GM12878 (cell line): ENCODE measurements around the gene SLC24A4.

ENCODE experiments used
- BMI1 ChIP-seq: fragments of 450-650 bp; IDR thresholded peaks from 2 replicates; pipeline ENCODE4 v1.6.1; 2016; ENCODE audit warnings: mild to moderate bottlenecking, moderate library complexity, borderline replicate concordance
- EP300 ChIP-seq, 2 experiments: fragments of 150-350 bp in 1 of 2; IDR thresholded peaks; 2 replicates each; pipeline ENCODE4 v1.6.1; 2011 to 2012; ENCODE audit warnings: low read depth in 2 of 2, low read length in 2 of 2, borderline replicate concordance in 1 of 2, improper control_type of control experiment in 1 of 2, inconsistent platforms in 1 of 2; ENCODE audit not compliant: control insufficient read depth in 1 of 2
- KDM1A ChIP-seq: fragments of 200-600 bp; sonication (generic); IDR thresholded peaks from 2 replicates; pipeline ENCODE4 v1.6.1; 2016; ENCODE audit warnings: borderline replicate concordance
- MEF2A ChIP-seq: IDR thresholded peaks from 2 replicates; pipeline ENCODE4 v1.6.1; 2011; ENCODE audit warnings: low read depth, mild to moderate bottlenecking, low read length, moderate library complexity; ENCODE audit not compliant: insufficient read depth
- NRF1 ChIP-seq: conservative IDR thresholded peaks from 2 replicates; pipeline ENCODE4 v1.6.1; 2011; ENCODE audit warnings: mild to moderate bottlenecking, low read depth, low read length, improper control_type of control experiment
- RAD21 ChIP-seq: IDR thresholded peaks from 2 replicates; pipeline ENCODE4 v1.6.1; 2011; ENCODE audit warnings: mild to moderate bottlenecking, low read depth, low read length, moderate library complexity; ENCODE audit not compliant: insufficient read depth
- RCOR1 ChIP-seq: conservative IDR thresholded peaks from 2 replicates; pipeline ENCODE4 v1.6.1; 2012; ENCODE audit warnings: low read depth, low read length, improper control_type of control experiment
- SMAD5 ChIP-seq: IDR thresholded peaks from 2 replicates; pipeline ENCODE4 v1.6.1; 2016; ENCODE audit warnings: antibody characterized with exemption, low read depth
- TARDBP ChIP-seq: IDR thresholded peaks from 2 replicates; pipeline ENCODE4 v1.6.1; 2016; ENCODE audit warnings: borderline replicate concordance
- TF ChIP-seq, protein P1 (sequence below): fragments of 450-650 bp; IDR thresholded peaks from 2 replicates; pipeline ENCODE4 v1.6.1; 2017; ENCODE audit warnings: mild to moderate bottlenecking
- TF ChIP-seq, protein P2 (sequence below): fragments of 450-650 bp; IDR thresholded peaks from 2 replicates; pipeline ENCODE4 v1.6.1; 2014; ENCODE audit warnings: mild to moderate bottlenecking
- TF ChIP-seq, protein P3 (sequence below), 3 experiments: IDR thresholded peaks in 2 of 3; conservative IDR thresholded peaks in 1 of 3; 2 replicates each; pipeline ENCODE4 v1.5.1; 2011; ENCODE audit warnings: low read depth in 3 of 3, low read length in 3 of 3, mild to moderate bottlenecking in 3 of 3, control low read depth in 2 of 3, moderate library complexity in 2 of 3, inconsistent platforms in 1 of 3, mixed read lengths in 1 of 3; ENCODE audit not compliant: control insufficient read depth in 2 of 3, insufficient read depth in 1 of 3; ENCODE audit errors: extremely low read depth in 1 of 3

DNA sequence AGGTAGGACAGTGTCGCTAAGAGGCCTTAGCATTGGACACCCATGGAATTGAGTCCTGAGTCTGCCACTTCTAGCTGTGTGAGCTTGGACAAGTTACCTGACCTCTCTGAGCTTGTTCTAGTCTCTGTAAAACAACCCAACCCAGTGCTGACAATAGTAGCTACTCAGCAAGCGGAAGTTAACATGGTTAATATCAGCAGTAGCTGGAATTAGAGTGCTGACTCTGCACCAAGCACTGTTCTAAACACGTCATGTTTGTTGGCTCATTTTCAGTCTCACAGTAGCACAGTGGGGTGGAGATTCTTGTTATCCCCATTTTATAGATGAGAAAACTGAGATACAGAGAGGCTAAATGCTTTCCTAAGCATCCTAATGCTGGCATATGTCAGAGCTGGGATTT, 143.1 kb downstream of the SLC24A4 start:
- no peak for TF ChIP-seq BMI1
- TF ChIP-seq, protein P1, sequence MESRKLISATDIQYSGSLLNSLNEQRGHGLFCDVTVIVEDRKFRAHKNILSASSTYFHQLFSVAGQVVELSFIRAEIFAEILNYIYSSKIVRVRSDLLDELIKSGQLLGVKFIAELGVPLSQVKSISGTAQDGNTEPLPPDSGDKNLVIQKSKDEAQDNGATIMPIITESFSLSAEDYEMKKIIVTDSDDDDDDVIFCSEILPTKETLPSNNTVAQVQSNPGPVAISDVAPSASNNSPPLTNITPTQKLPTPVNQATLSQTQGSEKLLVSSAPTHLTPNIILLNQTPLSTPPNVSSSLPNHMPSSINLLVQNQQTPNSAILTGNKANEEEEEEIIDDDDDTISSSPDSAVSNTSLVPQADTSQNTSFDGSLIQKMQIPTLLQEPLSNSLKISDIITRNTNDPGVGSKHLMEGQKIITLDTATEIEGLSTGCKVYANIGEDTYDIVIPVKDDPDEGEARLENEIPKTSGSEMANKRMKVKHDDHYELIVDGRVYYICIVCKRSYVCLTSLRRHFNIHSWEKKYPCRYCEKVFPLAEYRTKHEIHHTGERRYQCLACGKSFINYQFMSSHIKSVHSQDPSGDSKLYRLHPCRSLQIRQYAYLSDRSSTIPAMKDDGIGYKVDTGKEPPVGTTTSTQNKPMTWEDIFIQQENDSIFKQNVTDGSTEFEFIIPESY = no peak
- TF ChIP-seq EP300 (IDR thresholded peaks at IDR 0.05; ENCODE audit: borderline replicate concordance in 1 of 2, control insufficient read depth in 1 of 2, low read depth in 2 of 2, low read length in 2 of 2) = no peak
- TF ChIP-seq NRF1 = no peak
- TF ChIP-seq RAD21 = no peak
- no peak for TF ChIP-seq TARDBP
- TF ChIP-seq MEF2A = no peak
- TF ChIP-seq, protein P2, sequence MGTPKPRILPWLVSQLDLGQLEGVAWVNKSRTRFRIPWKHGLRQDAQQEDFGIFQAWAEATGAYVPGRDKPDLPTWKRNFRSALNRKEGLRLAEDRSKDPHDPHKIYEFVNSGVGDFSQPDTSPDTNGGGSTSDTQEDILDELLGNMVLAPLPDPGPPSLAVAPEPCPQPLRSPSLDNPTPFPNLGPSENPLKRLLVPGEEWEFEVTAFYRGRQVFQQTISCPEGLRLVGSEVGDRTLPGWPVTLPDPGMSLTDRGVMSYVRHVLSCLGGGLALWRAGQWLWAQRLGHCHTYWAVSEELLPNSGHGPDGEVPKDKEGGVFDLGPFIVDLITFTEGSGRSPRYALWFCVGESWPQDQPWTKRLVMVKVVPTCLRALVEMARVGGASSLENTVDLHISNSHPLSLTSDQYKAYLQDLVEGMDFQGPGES = no peak
- TF ChIP-seq RCOR1 = no peak
- no peak for TF ChIP-seq KDM1A
- TF ChIP-seq, protein P3, sequence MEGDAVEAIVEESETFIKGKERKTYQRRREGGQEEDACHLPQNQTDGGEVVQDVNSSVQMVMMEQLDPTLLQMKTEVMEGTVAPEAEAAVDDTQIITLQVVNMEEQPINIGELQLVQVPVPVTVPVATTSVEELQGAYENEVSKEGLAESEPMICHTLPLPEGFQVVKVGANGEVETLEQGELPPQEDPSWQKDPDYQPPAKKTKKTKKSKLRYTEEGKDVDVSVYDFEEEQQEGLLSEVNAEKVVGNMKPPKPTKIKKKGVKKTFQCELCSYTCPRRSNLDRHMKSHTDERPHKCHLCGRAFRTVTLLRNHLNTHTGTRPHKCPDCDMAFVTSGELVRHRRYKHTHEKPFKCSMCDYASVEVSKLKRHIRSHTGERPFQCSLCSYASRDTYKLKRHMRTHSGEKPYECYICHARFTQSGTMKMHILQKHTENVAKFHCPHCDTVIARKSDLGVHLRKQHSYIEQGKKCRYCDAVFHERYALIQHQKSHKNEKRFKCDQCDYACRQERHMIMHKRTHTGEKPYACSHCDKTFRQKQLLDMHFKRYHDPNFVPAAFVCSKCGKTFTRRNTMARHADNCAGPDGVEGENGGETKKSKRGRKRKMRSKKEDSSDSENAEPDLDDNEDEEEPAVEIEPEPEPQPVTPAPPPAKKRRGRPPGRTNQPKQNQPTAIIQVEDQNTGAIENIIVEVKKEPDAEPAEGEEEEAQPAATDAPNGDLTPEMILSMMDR (IDR thresholded peaks at IDR 0.05 in 2 of 3, conservative IDR thresholded peaks at IDR 0.05 in 1 of 3; ENCODE audit: control insufficient read depth in 2 of 3, extremely low read depth in 1 of 3, insufficient read depth in 1 of 3, low read depth in 3 of 3, low read length in 3 of 3) = no peak
- TF ChIP-seq SMAD5 = no peak
